Left lung (tissue), 10 donors: Measurements from ENCODE around the gene TRHDE. TPM values are rescaled to one million over a fixed set of nuclear protein-coding genes. Genes with fewer than 3 reads are reported as not detected.

Experiments used
- ATAC-seq: fragments of 200-7000 bp; cut with Tn5 transposase; one replicate; pipeline ENCODE4 v1.9.1; 2020; ENCODE audit warnings: moderate library complexity
- DNase-seq, 4 donors: peaks; one replicate each; pipeline ENCODE4 v3.0.0-alpha.2; 2013 to 2020
- H3K27ac ChIP-seq, 2 donors: fragments of 200-600 bp; sonication (generic) in 1 of 2; one replicate each; pipeline versions ENCODE4 v1.5.0 to v1.8.0; 2020 to 2021
- H3K27me3 ChIP-seq, 2 donors: fragments of 200-600 bp; sonication (generic) in 1 of 2; one replicate each; pipeline versions ENCODE4 v1.5.0 to v1.8.0; 2020 to 2021
- H3K36me3 ChIP-seq, 2 donors: fragments of 200-600 bp; sonication (generic) in 1 of 2; one replicate each; pipeline versions ENCODE4 v1.5.0 to v1.8.0; 2020 to 2021
- H3K4me1 ChIP-seq, 2 donors: fragments of 200-600 bp; one replicate each; pipeline ENCODE4 v1.8.0; 2021
- H3K4me3 ChIP-seq, 2 donors: fragments of 200-600 bp; sonication (generic) in 1 of 2; one replicate each; pipeline versions ENCODE4 v1.5.0 to v1.8.0; 2020 to 2021; ENCODE audit warnings: mild to moderate bottlenecking in 1 of 2
- H3K9me3 ChIP-seq, 2 donors: fragments of 200-600 bp; sonication (generic) in 1 of 2; one replicate each; pipeline versions ENCODE4 v1.5.0 to v1.8.0; 2020 to 2021
- CTCF ChIP-seq, 2 donors: fragments of 200-600 bp; sonication (generic) in 1 of 2; IDR thresholded peaks; one replicate each; pipeline versions ENCODE4 v1.5.0 to v1.8.0; 2021; ENCODE audit warnings: antibody characterized with exemption in 2 of 2
- intact Hi-C, 2 donors: fragments of 100-400 bp; cut with DNase I; formaldehyde crosslinking; loops; one replicate each; pipeline versions ENCODE4 v1.11.2 to v1.14.2; 2022
- polyA plus RNA-seq, 6 donors: library from polyadenylated mRNA; unstranded; fragments of 120-200 nt; gene quantifications; one replicate each; pipeline ENCODE4 v1.2.1, GENCODE V29; 2013; ENCODE audit not compliant: insufficient read length in 6 of 6
- total RNA-seq, 2 donors: library from RNA; stranded (reverse); fragmentation: NEBNext Ultra II Directional; extraction: Animal tissue kit (Norgen Biotek cat#: 25700); gene quantifications; one replicate each; pipeline ENCODE4 v1.2.1, GENCODE V29; 2021
- donor health status: DM: no; HTN: yes; CAD: no.
- donor health status: DM: no; HTN: no; CAD: no.

The TRHDE gene
- total and polyA plus RNA-seq, 8 donors = 0.87 to 4.3 (median 2.8) TPM

DNA sequence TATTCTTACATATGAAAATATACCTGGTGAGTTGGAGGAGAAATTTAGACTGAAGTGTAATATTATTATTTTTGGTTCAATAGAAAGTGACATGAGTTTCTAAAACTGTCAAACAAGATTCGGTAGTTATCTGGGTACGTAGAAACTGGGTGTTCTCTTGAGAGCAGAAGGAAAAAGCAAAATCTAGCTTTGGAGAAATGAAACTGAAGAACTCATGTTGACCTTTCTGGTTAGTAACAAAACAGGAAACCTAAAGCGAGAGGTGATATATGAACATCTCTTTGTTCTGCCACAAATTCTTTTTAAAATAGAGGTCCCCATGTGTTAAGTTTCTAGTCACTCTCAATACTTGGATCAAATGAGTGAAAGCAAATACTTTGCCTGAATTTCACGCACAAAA lies 401.7 kb downstream of the TRHDE start:
- no peak for ATAC-seq
- intact Hi-C loops = no loop called here
- Histone ChIP-seq H3K4me1 (no peaks in the 10 kb centered on the region), H3K4me3 (no peak overlapping the region), H3K36me3 (no peaks in the 10 kb centered on the region), H3K27me3 (no peaks in the 10 kb centered on the region), H3K9me3 (no peaks in the 10 kb centered on the region), H3K27ac (no peak overlapping the region)
- no peak for DNase-seq
- no peak for TF ChIP-seq CTCF (IDR thresholded peaks at IDR 0.05)

GRCh38 chr12:72676556-72676955 lies 404.4 kb downstream of the TRHDE start:
- Histone ChIP-seq H3K27ac (no peak overlapping the region), H3K36me3 (no peaks in the 10 kb centered on the region), H3K4me1 (no peaks in the 10 kb centered on the region), H3K27me3 (no peaks in the 10 kb centered on the region), H3K9me3 (no peaks in the 10 kb centered on the region), H3K4me3 (no peak overlapping the region)
- TF ChIP-seq CTCF (IDR thresholded peaks at IDR 0.05) = no peak
- no peak for DNase-seq
- intact Hi-C loops = no loop called here
- ATAC-seq = no peak

- Histone ChIP-seq H3K27ac (no peak overlapping the region), H3K4me3 (no peak overlapping the region), H3K27me3 (no peaks in the 10 kb centered on the region), H3K9me3 (no peaks in the 10 kb centered on the region), H3K36me3 (no peaks in the 10 kb centered on the region), H3K4me1 (no peaks in the 10 kb centered on the region)
- ATAC-seq = peak; percentile 58
- TF ChIP-seq CTCF (IDR thresholded peaks at IDR 0.05) = no peak
- intact Hi-C loops = no loop called here
- no peak for DNase-seq
Observed at GRCh38 chr12:72677139-72677538, 405.0 kb downstream of the TRHDE start.

DNA sequence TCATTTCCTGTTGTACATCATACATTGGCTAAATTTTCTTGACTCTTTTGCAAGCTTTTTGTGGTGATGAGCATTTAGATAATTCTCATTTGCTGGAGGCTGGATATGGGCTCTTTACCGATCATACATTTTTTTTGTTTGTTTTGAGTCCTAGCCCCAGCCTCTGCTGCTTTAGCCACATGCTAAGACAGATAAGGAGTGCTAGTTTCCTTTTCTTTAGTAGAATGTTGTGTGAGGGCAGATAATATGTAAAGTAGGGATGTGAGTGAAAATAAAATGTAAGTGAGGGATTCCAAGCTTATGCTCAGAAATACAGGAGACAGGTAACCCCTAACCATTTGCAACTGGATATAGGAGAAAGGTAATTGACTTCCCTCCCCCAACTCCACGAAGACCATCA lies 405.7 kb downstream of the TRHDE start:
- no peak for ATAC-seq
- TF ChIP-seq CTCF (IDR thresholded peaks at IDR 0.05) = no peak
- intact Hi-C loops = no loop called here
- Histone ChIP-seq H3K27ac (no peak overlapping the region), H3K36me3 (no peaks in the 10 kb centered on the region), H3K4me1 (no peaks in the 10 kb centered on the region), H3K4me3 (no peak overlapping the region), H3K9me3 (no peaks in the 10 kb centered on the region), H3K27me3 (no peaks in the 10 kb centered on the region)
- no peak for DNase-seq

DNA sequence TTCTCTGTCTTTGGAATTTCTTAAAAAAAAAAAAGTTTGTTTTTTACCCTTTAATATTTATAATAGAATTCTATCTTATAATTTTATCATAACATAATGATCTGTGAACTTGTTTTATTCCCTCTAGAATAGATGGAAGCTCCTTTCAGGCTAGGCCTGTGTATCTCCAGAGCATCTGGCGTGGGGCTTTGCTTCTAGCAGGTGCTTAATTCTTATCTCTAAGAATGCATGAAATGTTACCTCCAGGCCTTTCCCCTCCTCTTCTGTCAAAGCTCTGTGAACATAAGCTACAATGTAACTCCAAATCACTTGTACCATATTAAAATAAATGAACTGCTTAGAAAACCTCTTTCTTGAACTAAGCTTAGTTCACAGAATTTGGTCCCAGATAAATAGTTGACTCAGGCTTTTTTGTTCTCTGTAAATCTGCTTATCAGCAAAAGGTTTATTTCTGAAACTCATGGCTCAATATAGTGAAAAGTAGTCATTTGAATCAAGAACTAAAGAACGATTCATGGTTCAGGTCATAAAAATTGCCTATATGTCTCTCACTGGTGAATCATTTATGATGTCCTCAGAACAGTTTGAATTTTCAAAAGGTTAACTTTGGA lies 407.1 kb downstream of the TRHDE start:
- intact Hi-C loops = no loop called here
- H3K27me3 ChIP-seq = no peaks in the 10 kb centered on the region
- no peak for TF ChIP-seq CTCF (IDR thresholded peaks at IDR 0.05)

More for the DNA sequence above, 407.1 kb downstream of the TRHDE start:
- Histone ChIP-seq H3K4me3 (no peak overlapping the region), H3K36me3 (no peaks in the 10 kb centered on the region), H3K9me3 (no peaks in the 10 kb centered on the region), H3K27ac (no peak overlapping the region), H3K4me1 (no peaks in the 10 kb centered on the region)
- DNase-seq = no peak
- no peak for ATAC-seq
